HCT116 (cell line): ENCODE measurements around the gene MEIS1. TPM values are rescaled to one million over a fixed set of nuclear protein-coding genes. Genes with fewer than 3 reads are reported as not detected.

Experiments
- ATAC-seq: fragments of 200-7000 bp; cut with Tn5 transposase; 2 replicates; pipeline ENCODE4 v1.9.1; 2020; ENCODE audit warnings: mild to moderate bottlenecking, moderate library complexity
- BruUV-seq: library from RNA; stranded (reverse); fragments of 400-500 nt; replicated peaks from 2 replicates; lab custom pipeline; 2021; lab: Mats Ljungman, UMichigan
- CTCF ChIA-PET: fragments of 300-600 bp; sonication (Branson Sonifier 250); formaldehyde crosslinking; loops from one replicate; lab custom pipeline; 2021; ENCODE audit warnings: antibody characterized with exemption; lab: Charles Lee
- POLR2A ChIA-PET: fragments of 300-600, 350-600 bp; sonication (Branson Sonifier 250); formaldehyde crosslinking; loops from one replicate; lab custom pipeline; 2021; ENCODE audit warnings: antibody characterized with exemption; lab: Charles Lee
- RAD21 ChIA-PET, 2 experiments: fragments of 300-600 bp; sonication (Branson Sonifier 250); formaldehyde crosslinking; loops; one replicate each; lab custom pipeline; 2023; ENCODE audit warnings: low total read pairs in 2 of 2; ENCODE audit not compliant: uncharacterized antibody in 2 of 2, unreplicated experiment in 2 of 2, low non-redundant PET in 1 of 2; lab: Charles Lee
- DNase-seq: peaks from one replicate; pipeline ENCODE4 v3.0.0-alpha.2; 2010; ENCODE audit warnings: low read depth, low spot score
- H2AFZ ChIP-seq: fragments of 200-600 bp; shearing (Covaris generic), sonication (generic); 2 replicates; pipeline ENCODE4 v1.6.1; 2017; ENCODE audit warnings: low read depth, mixed run types, mixed read lengths, antibody characterized with exemption, low read length; ENCODE audit not compliant: poor library complexity, severe bottlenecking
- H3K27ac ChIP-seq: 2 replicates; pipeline ENCODE4 v1.5.1; 2012; ENCODE audit warnings: low read depth, low read length
- H3K27me3 ChIP-seq: fragments of 200-600 bp; sonication (generic); 2 replicates; pipeline ENCODE4 v1.6.1; 2016; ENCODE audit warnings: mixed run types, low read length, mixed read lengths; ENCODE audit not compliant: insufficient read depth
- H3K36me3 ChIP-seq, 2 experiments: fragments of 200-500 bp in 1 of 2; fragments of 200-600 bp in 1 of 2; sonication (Bioruptor generic) in 1 of 2; sonication (generic) in 1 of 2; 2 replicates each; pipeline versions ENCODE4 v1.5.1 to v1.6.1; 2014 to 2016; ENCODE audit warnings: low read length in 2 of 2, inconsistent platforms in 1 of 2, mixed read lengths in 1 of 2, mixed run types in 1 of 2; ENCODE audit not compliant: insufficient read depth in 2 of 2, control insufficient read depth in 1 of 2
- H3K4me1 ChIP-seq, 2 experiments: fragments of 200-600 bp in 1 of 2; sonication (generic) in 1 of 2; 2 replicates each; pipeline versions ENCODE4 v1.5.1 to v1.6.1; 2012 to 2017; ENCODE audit warnings: low read length in 2 of 2, inconsistent platforms in 1 of 2, mild to moderate bottlenecking in 1 of 2, mixed read lengths in 1 of 2, mixed run types in 1 of 2, moderate library complexity in 1 of 2; ENCODE audit not compliant: insufficient read depth in 2 of 2, control insufficient read depth in 1 of 2
- H3K4me2 ChIP-seq: fragments of 200-600 bp; sonication (generic); 2 replicates; pipeline ENCODE4 v1.6.1; 2017; ENCODE audit warnings: mixed run types, low read length, mixed read lengths
- H3K4me3 ChIP-seq, 2 experiments: fragments of 200-600 bp in 1 of 2; sonication (generic) in 1 of 2; replicated peaks in 1 of 2; 2 replicates each; pipeline ENCODE4 v1.5.1; 2011 to 2016; ENCODE audit warnings: low read length in 2 of 2, control low read depth in 1 of 2, low read depth in 1 of 2, mild to moderate bottlenecking in 1 of 2, mixed read lengths in 1 of 2, mixed run types in 1 of 2
- H3K79me2 ChIP-seq: fragments of 200-600 bp; sonication (generic); 2 replicates; pipeline ENCODE4 v1.6.1; 2017; ENCODE audit warnings: mild to moderate bottlenecking, mixed run types, low read length, moderate library complexity, mixed read lengths; ENCODE audit not compliant: insufficient read depth
- H3K9ac ChIP-seq: fragments of 200-600 bp; sonication (generic); 2 replicates; pipeline ENCODE4 v1.6.1; 2016; ENCODE audit warnings: low read length, mixed read lengths
- H3K9me2 ChIP-seq: fragments of 200-600 bp; sonication (generic), shearing (Covaris generic); 2 replicates; pipeline ENCODE4 v1.6.1; 2017; ENCODE audit warnings: mixed run types, mild to moderate bottlenecking, moderate library complexity; ENCODE audit not compliant: insufficient read depth
- H3K9me3 ChIP-seq, 2 experiments: fragments of 200-500 bp in 1 of 2; fragments of 200-600 bp in 1 of 2; sonication (Bioruptor generic) in 1 of 2; sonication (generic) in 1 of 2; 2 replicates each; pipeline ENCODE4 v1.6.1; 2014 to 2017; ENCODE audit warnings: low read length in 2 of 2, mixed read lengths in 2 of 2, inconsistent platforms in 1 of 2, low read depth in 1 of 2, mild to moderate bottlenecking in 1 of 2, mixed run types in 1 of 2, moderate library complexity in 1 of 2; ENCODE audit not compliant: control insufficient read depth in 1 of 2, insufficient read depth in 1 of 2
- H4K20me1 ChIP-seq: fragments of 200-600 bp; sonication (generic), shearing (Covaris generic); 2 replicates; pipeline ENCODE4 v1.6.1; 2017; ENCODE audit warnings: mixed run types, mild to moderate bottlenecking, moderate library complexity; ENCODE audit not compliant: insufficient read depth
- ATF3 ChIP-seq: IDR thresholded peaks from 2 replicates; pipeline ENCODE4 v1.6.1; 2012
- CEBPB ChIP-seq: IDR thresholded peaks from 2 replicates; pipeline ENCODE4 v1.6.1; 2012; ENCODE audit warnings: low read depth
- EGR1 ChIP-seq: IDR thresholded peaks from 2 replicates; pipeline ENCODE4 v1.6.1; 2012; ENCODE audit warnings: low read depth
- EZH2phosphoT487 ChIP-seq: fragments of 200-600 bp; IDR thresholded peaks from 2 replicates; pipeline ENCODE4 v1.6.1; 2018; ENCODE audit warnings: antibody characterized with exemption, borderline replicate concordance
- POLR2AphosphoS5 ChIP-seq: IDR thresholded peaks from 2 replicates; pipeline ENCODE4 v1.6.1; 2011; ENCODE audit warnings: mild to moderate bottlenecking, low read depth, low read length, moderate library complexity
- RAD21 ChIP-seq: IDR thresholded peaks from 2 replicates; pipeline ENCODE4 v1.6.1; 2012; ENCODE audit warnings: low read depth, mild to moderate bottlenecking
- SP1 ChIP-seq: IDR thresholded peaks from 2 replicates; pipeline ENCODE4 v1.6.1; 2012; ENCODE audit warnings: low read depth
- SRF ChIP-seq: IDR thresholded peaks from 2 replicates; pipeline ENCODE4 v1.6.1; 2012; ENCODE audit warnings: low read depth
- ZNF274 ChIP-seq: fragments of 200-500 bp; sonication (Bioruptor generic); IDR thresholded peaks from 2 replicates; pipeline ENCODE4 v1.6.1; 2014; ENCODE audit warnings: mild to moderate bottlenecking, low read depth, low read length, inconsistent platforms
- intact Hi-C: fragments of 100-400 bp; cut with micrococcal nuclease; formaldehyde crosslinking; loops from 2 replicates; pipeline ENCODE4 v1.10.0; 2022
- total RNA-seq: library from RNA; stranded (reverse); gene quantifications from one replicate; pipeline ENCODE4 v1.2.1, GENCODE V29; 2021; ENCODE audit not compliant: unreplicated experiment
- TF ChIP-seq, protein P1 (sequence below): IDR thresholded peaks from 2 replicates; pipeline ENCODE4 v1.6.1; 2012; ENCODE audit warnings: low read depth

Gene MEIS1
- total RNA-seq, 1 experiment from 2014 or later, result 0.32 TPM

DNA sequence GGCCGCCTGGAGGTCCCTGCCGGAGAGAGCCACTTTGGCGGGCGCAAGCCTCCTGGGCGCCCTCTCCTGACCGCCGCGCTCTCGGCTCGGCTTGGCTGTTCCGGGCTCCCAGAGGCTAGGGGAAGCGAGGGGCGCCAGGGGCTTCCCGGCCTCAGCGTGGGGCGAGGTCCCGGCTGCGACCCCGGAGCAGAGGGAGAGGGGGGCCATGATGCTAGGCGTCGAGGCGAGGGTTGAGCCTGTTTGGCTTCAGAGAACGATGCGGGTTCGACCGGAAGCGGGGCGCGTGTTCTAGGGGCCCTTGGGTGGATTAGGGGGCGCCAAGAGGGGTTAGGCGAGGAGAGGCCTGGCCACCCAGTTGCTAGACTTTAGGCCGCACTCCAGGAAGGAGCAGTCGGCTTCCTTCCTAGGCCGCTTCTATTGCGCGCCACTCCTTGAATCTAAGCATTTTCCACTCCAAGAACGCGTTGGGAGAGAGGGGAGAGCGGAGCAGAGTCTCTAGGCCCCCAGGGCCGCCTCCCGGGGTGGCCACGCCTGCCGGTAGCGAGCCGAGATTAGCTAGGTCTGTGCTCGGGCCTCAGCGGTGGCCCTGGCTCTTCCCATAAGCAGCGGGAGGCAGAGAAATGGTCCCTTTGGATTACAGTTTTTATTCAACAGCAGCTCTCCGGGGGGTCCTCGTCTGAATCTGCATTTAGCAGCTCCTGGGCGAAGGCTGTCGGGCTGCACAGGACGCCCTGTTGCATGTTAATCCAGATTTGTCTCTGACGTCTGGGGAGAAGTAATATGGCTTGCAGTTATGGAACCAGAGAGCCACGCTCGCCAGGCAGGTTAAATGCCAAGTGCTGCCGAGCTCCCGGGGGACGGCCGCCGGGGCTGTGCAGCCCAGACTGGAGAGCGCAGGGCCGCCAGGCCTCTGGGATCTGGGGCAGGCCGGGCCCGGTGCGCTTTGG, 11.3 kb downstream of the MEIS1 start:
- intact Hi-C loops, result no loop called here

More for the DNA sequence above, 11.3 kb downstream of the MEIS1 start:
- no peak overlapping the region for H3K27ac ChIP-seq
- no peaks in the 10 kb centered on the region for H3K9me2 ChIP-seq
- no TSS peak for BruUV-seq
- H3K36me3 ChIP-seq, result no peaks in the 10 kb centered on the region
- no peak for TF ChIP-seq ATF3
- no peak for TF ChIP-seq POLR2AphosphoS5
- no peak for TF ChIP-seq SRF
- TF ChIP-seq EGR1, result no peak
- no peak for TF ChIP-seq EZH2phosphoT487
- TF ChIP-seq SP1, result no peak
- TF ChIP-seq CEBPB, result no peak
- no peak for TF ChIP-seq ZNF274
- TF ChIP-seq, protein P1, sequence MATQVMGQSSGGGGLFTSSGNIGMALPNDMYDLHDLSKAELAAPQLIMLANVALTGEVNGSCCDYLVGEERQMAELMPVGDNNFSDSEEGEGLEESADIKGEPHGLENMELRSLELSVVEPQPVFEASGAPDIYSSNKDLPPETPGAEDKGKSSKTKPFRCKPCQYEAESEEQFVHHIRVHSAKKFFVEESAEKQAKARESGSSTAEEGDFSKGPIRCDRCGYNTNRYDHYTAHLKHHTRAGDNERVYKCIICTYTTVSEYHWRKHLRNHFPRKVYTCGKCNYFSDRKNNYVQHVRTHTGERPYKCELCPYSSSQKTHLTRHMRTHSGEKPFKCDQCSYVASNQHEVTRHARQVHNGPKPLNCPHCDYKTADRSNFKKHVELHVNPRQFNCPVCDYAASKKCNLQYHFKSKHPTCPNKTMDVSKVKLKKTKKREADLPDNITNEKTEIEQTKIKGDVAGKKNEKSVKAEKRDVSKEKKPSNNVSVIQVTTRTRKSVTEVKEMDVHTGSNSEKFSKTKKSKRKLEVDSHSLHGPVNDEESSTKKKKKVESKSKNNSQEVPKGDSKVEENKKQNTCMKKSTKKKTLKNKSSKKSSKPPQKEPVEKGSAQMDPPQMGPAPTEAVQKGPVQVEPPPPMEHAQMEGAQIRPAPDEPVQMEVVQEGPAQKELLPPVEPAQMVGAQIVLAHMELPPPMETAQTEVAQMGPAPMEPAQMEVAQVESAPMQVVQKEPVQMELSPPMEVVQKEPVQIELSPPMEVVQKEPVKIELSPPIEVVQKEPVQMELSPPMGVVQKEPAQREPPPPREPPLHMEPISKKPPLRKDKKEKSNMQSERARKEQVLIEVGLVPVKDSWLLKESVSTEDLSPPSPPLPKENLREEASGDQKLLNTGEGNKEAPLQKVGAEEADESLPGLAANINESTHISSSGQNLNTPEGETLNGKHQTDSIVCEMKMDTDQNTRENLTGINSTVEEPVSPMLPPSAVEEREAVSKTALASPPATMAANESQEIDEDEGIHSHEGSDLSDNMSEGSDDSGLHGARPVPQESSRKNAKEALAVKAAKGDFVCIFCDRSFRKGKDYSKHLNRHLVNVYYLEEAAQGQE, result no peak
- TF ChIP-seq RAD21, result no peak
- RAD21 ChIA-PET, result no interaction called here
- no peaks in the 10 kb centered on the region for H3K27me3 ChIP-seq
- H3K4me2 ChIP-seq, result no peak overlapping the region
- no peaks in the 10 kb centered on the region for H3K9me3 ChIP-seq
- CTCF ChIA-PET, result no interaction called here
- no peaks in the 10 kb centered on the region for H3K79me2 ChIP-seq
- H4K20me1 ChIP-seq, result no peaks in the 10 kb centered on the region
- no peak overlapping the region for H3K9ac ChIP-seq
- no peak for ATAC-seq
- no peak for DNase-seq
- no peak overlapping the region for H3K4me3 ChIP-seq
- no peak overlapping the region for H2AFZ ChIP-seq
- POLR2A ChIA-PET, result no interaction called here
- no peaks in the 10 kb centered on the region for H3K4me1 ChIP-seq
